ENCODE data around the gene BLVRA.

GRCh38 chr7:43735802-43736603, 22.5 kb upstream of the BLVRA start:
- TF ChIP-seq CTCF (conservative IDR thresholded peaks at IDR 0.05 in 1 of 2, IDR thresholded peaks at IDR 0.05 in 1 of 2; ENCODE audit: low read depth in 1 of 2, low read length in 2 of 2) (no peak), EZH2 (IDR thresholded peaks at IDR 0.05; ENCODE audit: low read length, missing control alignments) (no peak)
